Measurements from ENCODE around the gene COL5A1.
"Not testable (repeated sequence)": the region's sequence is repeated elsewhere in the genome, so short reads cannot be mapped to it uniquely, and the experiment has no call there.

COL5A1 gene

DNA sequence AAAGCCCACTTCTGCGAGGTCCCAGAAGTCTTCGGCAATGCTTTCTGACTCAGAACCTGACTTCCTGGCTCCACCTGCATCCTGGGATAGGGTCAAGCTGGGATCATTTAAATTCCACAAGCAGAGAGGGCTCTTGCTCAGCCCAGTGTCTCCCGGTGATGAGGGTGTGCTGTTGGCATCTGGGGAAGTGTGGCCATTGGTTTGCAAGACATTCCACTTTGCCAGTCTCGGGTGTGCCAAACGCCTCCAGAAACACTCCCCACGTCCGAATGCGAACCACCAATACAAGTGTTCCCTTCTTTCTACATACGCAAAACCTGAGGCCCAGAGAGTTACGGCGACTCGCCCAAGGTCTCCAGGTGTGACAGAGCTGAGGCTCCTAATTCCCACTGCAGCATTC is 195.9 kb downstream of the COL5A1 start:
- DNase-seq (ENCODE audit: low spot score) = no peak

DNA sequence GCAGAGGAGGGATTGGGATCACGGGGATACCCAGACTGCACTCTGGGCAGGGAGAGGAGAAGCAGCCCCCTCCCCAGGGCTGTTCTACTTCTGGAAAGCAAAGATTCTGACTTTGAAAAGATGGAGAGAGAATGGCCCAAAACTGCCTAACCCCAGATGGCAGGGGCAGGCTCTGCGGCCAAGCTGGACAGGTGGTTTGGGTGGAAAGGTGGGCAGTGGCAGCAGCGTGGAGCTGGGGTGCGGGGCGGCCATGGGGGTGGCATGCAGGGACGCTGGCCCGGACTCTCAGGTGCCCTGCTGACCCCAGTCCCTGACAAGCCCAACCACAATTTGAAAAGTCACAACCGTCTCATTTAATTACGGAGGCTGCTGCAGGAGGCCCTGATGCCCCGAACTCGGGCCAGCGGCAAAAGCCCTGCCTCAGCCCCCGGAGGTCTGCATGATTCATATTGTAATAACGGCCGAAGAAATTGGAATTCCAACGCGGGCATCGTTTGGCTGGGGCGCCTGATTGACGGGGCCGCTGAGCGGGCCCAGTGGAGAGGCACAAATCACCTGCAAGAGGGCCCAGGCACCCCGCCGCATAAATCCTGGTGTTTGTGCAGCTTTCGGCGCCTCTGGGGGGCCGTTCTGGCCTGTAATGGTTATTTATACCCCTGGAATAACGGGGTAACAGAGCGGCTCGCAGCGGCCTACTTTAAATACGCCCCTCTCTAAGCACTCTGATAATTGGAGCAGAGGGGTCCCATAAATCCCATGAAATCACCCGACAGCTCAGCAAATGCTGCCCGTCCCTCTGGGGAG is 197.2 kb downstream of the COL5A1 start:
- DNase-seq (ENCODE audit: low spot score) = no peak

DNA sequence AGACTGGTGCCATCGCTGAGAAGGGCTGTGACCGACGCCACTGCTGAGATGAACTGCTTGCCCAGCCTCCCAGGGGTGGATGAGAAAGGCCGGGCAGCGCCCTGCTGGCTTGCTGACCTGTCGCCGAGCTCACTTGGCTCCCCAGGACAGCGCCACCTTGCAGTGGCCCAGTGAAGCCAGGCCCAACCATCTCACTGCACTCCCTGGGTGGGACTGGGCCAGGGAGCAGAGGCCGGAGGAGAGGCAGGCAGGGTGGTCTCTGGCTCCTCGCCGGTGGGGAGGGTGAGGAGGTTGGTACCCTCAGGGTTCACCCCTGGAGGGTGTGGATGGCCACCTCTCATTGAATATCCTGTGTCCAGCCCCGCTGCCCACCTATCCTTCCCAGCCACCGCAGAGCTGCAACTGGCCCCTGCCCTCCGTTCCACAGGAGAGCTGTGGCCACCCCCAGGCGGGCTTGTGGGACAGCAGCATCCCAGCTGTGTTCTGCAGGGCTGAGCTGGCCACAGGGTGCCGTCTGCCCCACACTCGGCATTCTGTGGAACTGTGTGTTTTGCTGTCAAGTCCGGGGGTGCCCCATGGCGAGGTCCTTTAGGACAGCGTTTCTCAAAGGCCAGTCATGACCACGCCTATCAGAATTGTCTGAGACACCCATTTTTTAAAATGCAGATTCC is 198.0 kb downstream of the COL5A1 start:
- DNase-seq (ENCODE audit: low spot score) = no peak

DNA sequence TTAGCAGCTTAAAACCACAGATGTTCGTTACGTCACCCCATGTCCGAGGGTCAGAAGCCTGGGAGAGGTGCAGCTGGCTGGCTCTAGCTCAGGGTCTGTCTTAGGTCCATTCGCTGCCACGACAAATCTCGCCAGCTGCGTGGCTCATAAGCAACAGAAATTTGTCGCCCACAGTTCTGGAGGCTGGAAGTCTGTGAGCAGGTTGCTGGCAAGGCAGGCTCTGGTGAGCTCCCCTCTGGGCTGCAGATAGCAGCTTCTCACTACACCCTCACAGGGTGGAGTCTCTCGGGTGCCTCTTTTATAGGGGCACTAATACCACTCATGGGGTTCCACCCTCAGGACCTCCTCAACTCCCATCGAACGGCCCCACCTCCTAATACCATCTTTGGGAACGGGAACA is 198.9 kb downstream of the COL5A1 start:
- no peak for DNase-seq (ENCODE audit: low spot score)

DNA sequence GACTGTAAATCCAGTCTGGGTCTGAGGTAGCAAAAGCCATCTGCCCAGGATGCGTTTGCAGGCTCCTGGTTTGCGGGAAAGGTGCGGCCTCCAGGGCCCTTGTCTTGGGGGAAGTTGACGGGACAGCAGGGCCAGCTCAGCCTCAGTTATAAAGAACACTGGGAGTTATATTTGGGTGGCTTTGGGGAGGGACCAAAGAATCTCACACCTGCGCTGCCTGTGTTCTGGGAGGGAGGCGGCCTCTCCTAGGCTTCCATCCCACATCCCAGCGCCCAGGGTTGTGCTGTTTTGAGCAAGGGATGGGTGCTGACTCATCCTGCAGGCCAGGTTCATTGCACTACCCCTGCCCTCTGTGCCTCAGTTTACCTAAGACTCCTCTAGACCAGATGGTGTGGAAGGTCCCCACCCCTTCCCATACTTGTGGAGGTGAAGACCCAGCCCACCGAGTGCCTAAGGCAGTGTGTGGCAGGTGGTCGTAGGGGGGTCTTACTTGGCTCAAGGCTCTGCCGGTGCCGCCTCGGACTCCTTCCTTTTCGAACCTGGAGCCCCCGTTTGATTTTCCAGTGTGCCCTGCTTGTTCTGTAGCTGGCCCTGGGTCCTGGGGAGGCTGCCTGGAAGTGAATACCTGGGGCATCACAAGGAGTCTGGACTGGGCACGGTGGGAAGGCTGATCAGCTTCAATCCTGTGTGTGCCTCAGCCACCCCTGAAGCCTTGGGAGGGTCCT is 199.7 kb downstream of the COL5A1 start:
- DNase-seq (ENCODE audit: low spot score) = no peak

DNA sequence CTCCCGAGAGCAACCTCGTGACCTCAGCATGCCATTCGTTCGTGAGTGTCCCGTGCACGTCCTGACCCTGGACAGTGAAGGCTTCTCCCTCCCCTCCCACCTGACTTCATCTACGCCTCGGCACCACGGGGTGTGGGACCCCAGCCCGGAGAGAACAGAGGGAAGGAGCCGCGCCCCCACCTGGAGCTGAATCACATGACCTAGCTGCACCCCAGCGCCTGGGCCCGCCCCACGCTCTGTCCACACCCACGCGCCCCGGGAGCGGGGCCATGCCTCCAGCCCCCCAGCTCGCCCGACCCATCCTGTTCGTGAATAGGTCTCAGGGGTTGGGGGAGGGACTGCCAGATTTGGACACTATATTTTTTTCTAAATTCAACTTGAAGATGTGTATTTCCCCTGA is 200.7 kb downstream of the COL5A1 start:
- no peak for DNase-seq (ENCODE audit: low spot score)

DNA sequence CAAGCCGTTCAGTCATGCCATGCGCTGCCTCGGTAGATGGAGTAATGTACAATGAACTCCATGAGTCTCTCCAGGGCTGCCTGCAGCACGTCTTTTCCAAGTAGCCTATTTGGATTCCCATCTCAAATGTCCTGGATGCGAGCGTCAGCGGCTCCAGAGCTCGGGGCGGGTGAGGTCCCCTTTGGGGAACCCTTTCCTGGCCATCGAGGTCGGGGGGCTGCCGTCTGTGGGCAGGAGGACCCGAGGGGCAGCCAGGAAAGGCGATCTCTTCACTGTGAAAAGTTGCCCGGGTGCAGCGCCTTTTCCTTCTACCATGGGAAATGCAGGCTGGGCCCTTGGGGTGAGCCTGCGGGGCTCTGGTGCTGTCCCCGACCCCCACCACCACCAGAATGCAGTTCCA is 202.1 kb downstream of the COL5A1 start:
- DNase-seq (ENCODE audit: low spot score) = no peak

DNA sequence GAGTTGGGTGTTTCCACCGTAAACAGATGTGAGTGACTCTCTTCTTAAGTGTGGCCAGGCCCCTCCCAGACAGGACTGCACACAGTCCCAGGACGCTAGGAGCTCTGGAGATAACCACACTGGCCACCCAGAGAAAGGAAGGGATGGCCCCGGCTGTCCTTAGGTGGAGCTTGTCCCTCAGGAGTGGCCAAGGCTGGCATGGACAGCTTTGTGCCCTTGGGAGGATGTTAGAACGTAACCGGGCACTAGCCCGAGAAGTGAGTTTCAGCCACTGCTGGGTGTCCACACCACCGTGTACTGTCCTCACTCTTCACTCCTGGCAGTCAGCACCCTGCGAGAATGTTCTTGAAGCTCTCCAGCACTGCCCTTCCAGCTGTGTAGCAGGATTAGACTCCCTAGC is 203.2 kb downstream of the COL5A1 start:
- no peak for DNase-seq (ENCODE audit: low spot score)

DNA sequence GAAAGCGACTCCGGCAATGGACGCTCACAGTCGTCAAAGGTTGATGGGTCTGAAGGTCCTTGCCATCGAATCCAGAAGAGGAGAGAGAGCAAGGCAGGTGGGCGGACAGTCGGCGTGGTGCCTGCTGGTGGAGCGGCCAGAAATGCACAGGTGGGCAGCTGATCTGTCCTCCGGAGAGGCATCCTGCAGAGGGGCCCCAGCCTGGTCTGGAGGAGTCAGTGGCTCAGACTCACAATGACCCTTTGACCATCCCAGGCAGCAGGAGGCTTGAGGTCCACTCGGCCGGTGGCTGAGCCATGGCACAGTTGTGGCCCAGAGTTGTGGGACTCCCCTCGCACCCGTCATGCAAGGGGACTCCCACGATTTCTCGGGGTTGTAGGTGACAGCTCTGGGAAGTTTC is 204.6 kb downstream of the COL5A1 start:
- no peak for DNase-seq (ENCODE audit: low spot score)

DNA sequence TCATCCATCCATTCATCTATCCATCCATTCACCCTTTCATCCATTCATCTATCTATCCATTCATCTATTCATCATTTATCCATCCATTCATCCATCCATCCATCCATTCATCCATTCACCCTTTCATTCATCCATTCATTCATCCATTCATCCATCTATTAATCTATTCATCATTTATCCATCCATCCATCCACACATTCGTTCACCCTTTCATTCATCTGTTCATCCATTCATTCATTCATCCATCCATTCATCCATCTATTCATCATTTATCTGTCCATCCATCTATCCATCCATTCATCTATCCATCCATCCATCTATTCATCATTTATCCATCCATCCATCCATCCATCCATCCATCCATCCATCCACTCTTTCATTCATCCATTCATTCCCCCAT is 205.1 kb downstream of the COL5A1 start:
- DNase-seq (ENCODE audit: low spot score) = no peak

DNA sequence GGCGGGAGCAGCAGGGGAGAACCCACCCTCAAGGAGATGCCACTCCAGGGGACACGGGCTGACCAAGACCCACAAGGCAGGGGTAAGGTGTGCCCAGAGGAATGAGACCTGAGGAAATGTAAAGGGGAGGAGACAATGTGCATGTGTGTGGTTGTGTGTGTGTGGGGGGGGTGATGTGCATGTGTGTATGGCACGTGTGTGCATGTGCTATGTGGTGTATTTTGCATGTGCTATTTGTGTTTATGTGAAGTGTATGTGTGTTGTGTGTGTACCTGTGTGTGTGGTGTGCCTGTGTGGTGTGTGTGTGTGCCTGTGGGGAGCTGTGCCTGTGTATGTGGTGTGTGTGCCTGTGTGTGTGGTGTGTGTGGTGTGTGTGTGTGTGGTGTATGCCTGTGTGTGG is 205.5 kb downstream of the COL5A1 start:
- DNase-seq (ENCODE audit: low spot score) = no peak

DNA sequence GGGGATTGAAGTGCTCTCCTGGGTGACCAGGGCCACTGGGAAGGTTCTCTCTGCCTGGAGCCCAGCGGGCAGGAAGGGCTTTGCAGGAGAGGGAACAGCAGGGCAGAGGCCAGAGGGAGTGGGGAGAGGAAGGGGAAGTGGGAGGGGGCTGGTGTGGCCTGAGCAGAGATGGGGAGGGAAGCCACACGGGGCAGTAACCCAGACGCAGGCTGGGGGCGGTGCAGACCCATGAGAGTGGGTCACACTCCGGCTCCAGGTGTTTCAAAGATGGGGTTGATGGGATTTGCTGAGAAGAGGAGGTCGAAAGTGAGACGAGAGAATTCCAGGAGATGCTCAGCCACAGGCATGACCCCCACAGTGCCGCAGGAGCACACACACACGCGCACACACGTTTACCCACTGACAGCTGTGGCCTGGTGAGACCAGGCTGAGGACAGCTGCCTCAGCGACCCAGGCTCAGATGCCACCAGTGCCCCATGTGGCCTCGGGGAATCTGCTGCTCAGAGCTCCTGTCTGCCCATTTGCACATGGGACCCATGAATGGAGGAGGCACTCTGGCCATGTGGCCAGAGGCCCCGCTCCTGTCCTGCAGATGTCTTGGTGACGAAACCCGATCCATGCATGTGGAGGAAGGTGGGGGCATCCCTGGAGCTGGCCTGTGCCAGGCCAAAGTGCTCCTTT is 206.3 kb downstream of the COL5A1 start:
- DNase-seq (ENCODE audit: low spot score) = no peak

DNA sequence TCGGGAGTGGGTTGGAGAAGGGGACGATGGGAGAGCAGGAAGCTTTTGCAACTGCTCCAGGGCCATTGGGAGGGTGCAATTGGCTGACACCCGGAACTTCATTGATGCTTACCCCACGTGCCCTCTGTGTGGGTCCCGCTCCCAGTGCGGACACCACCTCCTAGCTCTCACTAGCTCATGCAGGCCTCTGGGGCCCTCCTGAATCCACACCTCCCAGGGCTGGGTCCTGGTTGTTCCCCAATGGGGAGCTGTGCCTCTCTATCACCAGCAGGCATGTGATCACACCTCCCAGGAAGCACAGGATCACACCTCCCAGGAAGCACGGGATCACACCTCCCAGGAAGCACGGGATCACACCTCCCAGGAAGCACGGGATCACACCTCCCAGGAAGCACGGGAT is 206.9 kb downstream of the COL5A1 start:
- no peak for DNase-seq (ENCODE audit: low spot score)

DNA sequence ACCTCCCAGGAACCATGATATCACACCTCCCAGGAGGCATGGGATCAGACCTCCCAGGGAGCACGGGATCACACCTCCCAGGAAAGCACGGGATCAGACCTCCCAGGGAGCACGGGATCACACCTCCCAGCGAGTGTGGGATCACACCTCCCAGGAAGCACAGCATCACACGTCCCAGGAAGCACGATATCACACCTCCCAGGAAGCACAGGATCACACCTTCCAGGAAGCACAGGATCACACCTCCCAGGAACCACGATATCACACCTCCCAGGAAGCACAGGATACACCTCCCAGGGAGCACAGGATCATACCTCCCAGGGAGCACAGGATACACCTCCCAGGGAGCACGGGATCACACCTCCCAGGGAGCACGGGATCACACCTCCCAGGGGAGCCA is 209.0 kb downstream of the COL5A1 start:
- DNase-seq (ENCODE audit: low spot score) = no peak

DNA sequence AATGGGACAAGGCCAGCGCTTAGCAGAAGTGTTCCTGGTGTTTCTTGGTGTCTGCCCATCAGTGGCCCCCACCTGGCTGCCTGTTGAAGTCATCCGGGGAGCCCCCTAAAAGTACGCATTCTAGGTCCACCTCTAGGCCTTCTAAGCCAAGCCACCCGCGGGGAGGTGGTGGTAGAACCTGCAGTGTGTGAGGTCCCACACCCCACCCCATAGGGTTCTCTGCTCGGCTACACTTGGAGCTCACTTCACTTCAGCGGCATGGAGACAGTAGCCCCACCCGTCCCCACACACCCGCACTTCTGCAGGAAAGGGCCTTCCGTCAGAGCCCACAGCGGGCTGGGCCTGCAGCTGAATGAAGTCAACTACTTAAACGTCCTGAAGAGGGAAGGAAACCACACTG is 209.4 kb downstream of the COL5A1 start:
- DNase-seq (ENCODE audit: low spot score) = no peak

DNA sequence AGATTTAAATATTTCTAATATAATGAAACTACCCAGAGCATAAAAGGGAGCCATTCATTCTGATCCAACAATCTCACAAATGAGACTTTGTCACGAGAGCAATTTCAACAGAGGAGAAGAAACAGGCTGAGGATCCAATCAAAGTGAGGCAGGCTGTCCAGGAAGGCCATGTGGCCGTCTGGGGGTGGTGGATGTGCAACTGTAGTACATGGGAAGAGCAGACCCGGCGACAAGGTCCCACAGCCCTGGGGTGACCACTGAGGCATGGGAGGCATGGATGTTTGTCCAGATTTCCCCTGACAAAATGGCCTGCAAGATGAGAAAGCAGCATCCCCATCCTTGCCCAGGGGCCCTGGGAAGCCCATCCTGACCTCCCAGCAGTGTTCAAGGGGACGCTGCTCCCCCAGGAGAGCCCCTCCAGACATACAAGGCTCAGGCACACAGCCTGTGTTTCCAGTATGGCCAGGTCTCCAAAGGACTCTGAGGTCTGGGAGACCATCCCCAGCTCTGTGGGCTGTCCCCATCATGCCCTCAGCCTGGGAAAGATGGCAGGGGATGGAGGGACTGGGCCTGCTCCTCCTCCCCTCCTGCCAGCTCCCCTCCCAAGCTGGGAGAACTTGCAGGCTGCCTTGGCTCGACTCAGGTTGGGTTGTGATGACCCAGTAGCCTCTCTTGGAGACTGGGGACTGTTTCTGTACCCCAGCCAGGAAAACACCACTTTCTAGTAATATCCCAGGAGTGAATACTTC is 211.5 kb downstream of the COL5A1 start:
- no peak for DNase-seq (ENCODE audit: low spot score)

DNA sequence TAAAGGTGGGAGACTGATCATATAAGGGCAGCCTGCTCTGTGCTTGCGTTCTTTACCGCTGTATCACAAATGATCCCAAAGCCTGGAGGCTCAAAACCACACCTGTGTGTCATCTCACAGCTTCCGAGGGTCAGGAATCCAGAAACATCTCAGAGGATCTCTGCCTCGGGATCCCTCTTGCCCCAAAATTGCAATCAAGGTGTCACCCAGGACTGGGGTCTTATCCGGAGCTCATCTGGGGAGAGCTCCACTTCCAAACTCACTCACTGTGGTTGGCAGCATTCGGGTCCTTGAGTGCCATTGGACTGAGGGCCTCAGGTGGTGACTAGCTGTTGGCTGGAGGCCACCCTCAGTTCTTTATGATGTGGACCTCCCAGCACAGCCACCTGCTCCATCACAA is 212.3 kb downstream of the COL5A1 start:
- no peak for DNase-seq (ENCODE audit: low spot score)

DNA sequence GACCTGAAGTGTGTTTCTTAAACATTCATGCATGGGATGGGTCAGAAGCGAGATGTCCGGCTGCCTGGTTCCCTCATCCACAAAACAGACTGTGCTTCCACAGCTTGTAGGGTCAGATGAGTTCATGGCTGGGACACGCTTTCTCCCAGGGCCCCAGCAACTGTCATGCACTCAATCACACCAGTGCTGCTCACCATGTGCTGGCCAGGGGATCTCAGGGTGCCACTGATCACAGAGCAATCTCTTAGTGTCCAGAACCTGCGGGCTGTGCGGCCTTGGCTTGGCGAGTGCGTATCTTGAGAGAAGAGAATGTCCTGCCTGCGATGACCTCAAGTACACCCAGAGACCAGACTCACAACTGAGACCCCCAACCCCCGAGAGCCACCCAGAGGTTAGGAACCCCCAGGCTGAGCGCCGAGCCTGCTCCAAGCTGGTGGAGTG is 213.0 kb downstream of the COL5A1 start:
- no peak for DNase-seq (ENCODE audit: low spot score)

DNA sequence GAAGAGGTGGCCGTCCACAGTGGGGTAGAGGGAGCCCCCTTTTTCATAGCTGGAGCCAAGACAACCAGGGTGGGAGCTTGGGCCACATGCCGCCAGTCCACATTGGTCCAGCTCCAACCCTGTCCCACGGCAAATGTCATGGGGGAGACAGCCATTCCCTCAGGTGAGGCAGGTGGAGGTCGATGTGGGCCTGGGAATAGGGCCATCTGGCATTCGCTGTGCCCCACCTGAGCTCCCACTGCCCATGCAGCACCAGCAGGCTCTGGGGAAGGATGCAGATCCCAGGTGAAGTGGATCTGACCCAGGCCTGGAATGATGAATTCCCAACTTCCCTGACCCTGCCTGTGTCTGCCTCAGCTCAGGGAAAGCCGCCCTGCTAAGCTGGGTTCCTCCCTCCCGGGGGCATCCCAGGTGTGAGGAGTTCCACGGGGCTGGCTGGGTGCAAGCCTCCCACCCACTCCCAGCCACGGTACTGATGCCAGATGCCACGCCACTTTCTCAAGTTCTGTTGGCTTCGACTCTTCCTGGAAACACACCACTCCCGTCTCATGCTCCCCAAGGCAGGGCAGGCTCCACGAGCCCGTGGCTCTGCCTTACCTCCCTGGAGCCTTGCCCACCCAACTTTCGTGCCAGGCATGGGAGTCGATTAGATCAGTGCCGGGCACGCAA is 213.8 kb downstream of the COL5A1 start:
- no peak for DNase-seq (ENCODE audit: low spot score)

DNA sequence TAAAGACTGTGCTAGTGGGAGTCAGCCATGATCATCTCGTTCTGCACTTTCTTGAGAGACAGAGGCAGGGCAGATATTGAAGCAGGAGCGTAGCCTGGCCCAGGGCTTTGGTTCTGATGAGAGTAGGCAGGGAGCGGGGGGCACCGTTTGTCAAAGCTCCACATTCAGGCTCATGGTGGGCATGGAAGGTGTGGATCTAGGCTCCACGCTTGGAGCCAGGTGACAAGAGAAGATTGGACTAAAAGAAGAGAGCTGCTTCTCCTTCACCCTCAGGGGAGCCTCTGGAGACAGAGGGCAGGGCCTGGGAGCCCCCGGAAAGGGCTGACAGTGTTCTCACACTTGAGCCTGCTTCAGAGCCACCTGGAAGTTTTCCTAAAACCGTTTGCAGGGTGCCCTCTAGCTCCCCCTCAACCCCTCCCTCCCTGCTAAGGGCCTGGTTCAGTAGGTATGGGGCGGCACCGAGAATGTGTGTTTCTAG is 214.3 kb downstream of the COL5A1 start:
- DNase-seq (ENCODE audit: low spot score) = no peak

DNA sequence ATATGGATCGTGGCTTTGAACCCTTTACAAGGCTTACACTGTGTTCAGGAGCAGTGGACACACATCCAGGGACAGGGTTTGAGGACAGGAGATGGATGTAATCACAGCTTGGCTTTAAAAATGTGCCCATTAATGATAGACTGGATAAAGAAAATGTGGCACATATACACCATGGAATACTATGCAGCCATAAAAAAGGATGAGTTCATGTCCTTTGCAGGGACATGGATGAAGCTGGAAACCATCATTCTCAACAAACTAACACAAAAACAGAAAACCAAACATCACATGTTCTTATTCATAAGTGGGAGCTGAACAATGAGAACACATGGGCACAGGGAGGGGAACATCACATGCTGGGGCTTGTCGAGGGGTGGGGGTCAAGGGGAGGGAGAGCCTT is 215.8 kb downstream of the COL5A1 start:
- not testable (repeated sequence) for DNase-seq (ENCODE audit: low spot score)

All from globus pallidus (tissue), 1 donor.